GM21717 (cell line): ENCODE measurements around the gene CCL24.
"Not testable (repeated sequence)": the region's sequence is repeated elsewhere in the genome, so short reads cannot be mapped to it uniquely, and the experiment has no call there.

Experiments
- ATAC-seq: cut with Tn5 transposase; IDR thresholded peaks from one replicate; pipeline ENCODE4 v1.9.1; 2021; ENCODE audit warnings: mild to moderate bottlenecking, moderate library complexity; ENCODE audit not compliant: unreplicated experiment

Gene CCL24

DNA sequence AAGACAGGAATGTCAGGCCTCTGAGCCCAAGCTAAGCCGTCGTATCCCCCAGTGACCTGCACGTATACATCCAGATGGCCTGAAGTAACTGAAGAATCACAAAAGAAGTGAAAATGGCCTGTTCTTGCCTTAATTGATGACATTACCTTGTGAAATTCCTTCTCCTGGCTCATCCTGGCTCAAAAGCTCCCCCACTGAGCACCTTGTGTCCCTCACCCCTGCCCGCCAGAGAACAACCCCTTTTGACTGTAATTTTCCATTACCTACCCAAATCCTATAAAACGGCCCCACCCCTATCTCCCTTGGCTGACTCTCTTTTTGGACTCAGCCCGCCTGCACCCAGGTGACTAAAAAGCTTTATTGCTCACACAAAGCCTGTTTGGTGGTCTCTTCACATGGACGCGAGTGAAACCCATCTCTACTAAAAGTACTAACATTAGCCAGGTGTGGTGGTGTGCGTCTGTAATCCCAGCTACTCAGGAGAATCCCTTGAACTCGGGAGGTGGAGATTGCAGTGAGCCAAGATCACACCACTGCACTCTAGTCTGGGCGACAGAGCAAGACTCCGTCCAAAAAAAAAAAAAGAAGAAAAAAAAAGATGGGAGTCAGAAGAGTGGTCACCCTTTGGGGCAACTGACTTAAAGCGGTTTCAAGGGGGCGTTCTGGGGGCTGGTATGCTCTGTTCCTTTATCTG lies 25.3 kb downstream of the CCL24 start:
- ATAC-seq: not testable (repeated sequence)

DNA sequence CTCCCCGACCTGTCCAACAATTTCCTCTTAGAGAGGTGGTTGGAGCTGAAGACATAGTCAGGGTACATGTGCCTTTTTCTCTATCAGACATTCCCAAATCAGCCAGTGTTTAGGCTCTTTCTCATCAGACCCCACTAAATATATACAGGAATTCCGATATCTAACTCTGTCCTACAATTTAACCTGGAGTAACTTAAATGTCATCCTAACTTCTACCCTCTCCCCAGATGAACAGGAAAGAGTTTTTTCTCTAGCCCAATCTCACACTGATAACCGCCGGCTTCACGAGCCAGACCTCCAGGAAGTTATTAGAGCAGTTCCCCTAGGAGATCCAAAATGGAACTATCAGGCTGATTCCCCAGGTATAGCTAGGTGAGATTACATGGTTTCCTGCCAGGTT lies 30.5 kb downstream of the CCL24 start:
- ATAC-seq: not testable (repeated sequence)

DNA sequence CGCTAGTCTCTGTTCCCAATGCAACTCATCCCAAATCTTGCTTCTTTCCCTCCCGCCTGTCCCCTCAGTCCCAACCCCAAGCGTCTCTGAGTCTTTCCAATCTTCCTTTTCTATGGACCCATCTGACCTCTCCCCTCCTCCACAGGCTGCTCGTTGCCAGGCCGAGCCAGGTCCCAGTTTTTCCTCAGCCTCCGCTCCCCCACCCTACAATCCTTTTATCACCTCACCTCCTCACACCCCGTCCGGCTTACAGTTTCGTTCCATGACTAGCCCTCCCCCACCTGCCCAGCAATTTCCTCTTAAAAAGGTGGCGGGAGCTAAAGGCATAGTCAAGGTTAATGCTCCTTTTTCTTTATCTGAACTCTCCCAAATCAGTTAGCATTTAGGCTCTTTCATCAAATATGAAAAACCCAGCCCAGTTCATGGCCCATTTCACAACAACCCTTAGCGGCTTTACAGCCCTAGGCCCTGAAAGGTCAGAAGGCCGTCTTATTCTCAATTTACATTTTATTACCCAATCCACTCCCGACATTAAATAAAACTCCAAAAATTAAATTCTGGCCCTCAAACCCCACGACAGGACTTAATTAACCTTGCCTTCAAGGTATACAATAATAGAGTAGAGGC lies 32.8 kb downstream of the CCL24 start:
- ATAC-seq: not testable (repeated sequence)

DNA sequence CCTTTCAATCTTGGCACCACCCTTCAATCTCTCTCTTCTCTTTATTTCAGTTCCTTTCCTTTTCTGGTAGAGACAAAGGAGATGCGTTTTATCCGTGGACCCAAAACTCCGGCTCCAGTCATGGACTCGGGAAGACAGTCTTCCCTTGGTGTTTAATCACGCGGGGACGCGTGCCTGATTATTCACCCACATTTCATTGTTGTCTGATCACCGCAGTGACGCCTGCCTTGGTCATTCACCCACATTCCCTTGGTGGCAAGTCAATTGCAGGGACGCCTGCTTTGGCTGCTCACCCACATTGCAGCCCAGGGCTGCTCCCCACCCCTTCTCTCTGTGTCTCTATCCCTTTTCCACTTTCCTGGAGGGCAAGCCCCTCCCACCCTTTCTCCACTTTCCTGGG lies 34.1 kb downstream of the CCL24 start:
- not testable (repeated sequence) for ATAC-seq

DNA sequence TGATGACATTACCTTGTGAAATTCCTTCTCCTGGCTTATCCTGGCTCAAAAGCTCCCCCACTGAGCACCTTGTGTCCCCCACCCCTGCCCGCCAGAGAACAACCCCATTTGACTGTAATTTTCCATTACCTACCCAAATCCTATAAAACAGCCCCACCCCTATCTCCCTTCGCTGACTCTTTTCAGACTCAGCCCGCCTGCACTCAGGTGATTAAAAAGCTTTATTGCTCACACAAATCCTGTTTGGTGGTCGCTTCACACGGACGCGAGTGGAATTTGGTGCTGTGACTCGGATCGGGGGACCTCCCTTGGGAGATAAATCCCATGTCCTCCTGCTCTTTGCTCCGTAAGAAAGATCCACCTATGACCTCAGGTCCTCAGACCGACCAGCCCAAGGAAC lies 34.6 kb downstream of the CCL24 start:
- ATAC-seq: not testable (repeated sequence)

DNA sequence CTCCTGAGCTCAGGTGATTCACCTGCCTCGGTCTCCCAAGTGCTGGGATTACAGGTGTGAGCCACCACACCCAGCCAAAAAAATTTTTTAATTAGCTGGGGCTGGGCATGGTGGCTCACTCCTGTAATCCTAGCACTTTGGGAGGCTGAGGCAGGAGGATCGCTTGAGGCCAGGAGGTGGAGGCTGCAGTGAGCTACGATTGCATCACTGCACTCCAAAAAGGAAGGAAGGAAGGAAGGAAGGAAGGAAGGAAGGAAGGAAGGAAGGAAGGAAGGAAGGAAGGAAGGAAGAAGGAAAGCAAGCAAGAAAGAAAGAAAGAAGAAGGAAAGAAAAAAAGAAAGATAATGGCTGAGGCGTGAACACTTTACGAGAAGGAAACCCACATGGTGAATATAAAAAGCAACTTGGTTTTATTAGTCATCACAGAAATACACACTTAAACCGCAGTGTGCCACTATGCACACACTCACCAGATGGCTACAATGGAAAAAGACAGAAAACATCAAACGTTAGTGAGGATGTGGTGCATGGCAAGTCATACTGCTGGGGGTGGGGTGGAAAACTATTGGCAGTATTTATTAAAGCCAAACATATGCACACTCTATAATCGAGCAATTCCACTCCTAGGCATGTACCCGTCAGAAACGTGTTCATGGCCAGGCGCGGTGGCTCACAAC lies 37.2 kb downstream of the CCL24 start:
- no peak for ATAC-seq

- not testable (repeated sequence) for ATAC-seq
These were observed 39.6 kb downstream of the CCL24 start for GRCh38 chr7:75773958-75774357.

GRCh38 chr7:75772081-75773077 lies 41.2 kb downstream of the CCL24 start, which contains the start of gene CCL26:
Gene CCL26, minus strand, starts transcription at chr7:75772211. Its CDS starts 35 bp downstream, at chr7:75772176.
- no peak for ATAC-seq

DNA sequence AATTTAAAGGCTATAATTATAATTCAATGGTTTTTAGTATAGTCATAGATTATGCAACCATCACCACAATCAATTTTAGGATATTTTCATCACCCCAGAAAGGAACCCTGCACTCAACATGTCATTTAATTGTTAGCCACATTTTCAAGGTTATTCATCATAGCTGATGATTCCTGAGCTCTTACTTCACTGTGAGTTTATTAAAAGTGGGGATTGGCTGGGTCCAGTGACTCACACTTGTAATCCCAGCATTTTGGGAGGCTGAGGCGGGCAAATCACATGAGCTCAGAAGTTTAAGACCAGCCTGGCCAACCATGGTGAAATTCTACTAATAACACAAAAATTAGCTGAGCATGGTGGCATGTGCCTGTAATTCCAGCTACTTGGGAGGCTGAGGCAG lies 42.4 kb downstream of the CCL24 start:
- ATAC-seq: no peak

GRCh38 chr7:75762350-75762917 lies 51.2 kb downstream of the CCL24 start:
- no peak for ATAC-seq

DNA sequence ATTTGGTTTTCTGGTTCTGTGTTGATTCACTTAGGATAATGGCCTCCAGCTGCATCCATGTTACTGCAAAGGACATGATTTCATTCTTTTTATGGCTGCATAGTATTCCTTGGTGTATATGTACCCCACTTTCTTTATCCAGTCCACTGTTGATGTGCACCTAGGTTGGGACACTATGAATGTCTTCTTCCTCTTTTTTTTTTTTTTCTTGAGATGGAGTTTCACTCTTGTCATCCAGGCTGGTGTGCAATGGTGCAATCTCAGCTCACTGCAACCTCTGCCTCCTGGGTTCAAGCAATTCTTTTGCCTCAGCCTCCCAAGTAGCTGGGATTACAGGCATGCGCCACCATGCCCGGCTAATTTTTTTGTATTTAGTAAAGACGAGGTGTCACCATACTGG lies 51.8 kb downstream of the CCL24 start:
- not testable (repeated sequence) for ATAC-seq
